GM19035 (cell line): Measurements from ENCODE around the gene PROC.
"Not testable (repeated sequence)": the region's sequence is repeated elsewhere in the genome, so short reads cannot be mapped to it uniquely, and the experiment has no call there.

Experiments used
- ATAC-seq: cut with Tn5 transposase; IDR thresholded peaks from one replicate; pipeline ENCODE4 v1.9.1; 2021; ENCODE audit not compliant: unreplicated experiment

The PROC gene

GRCh38 chr2:127392828-127393578, 25.2 kb upstream of the PROC start:
- ATAC-seq: no peak

- no peak for ATAC-seq
These were observed 23.7 kb upstream of the PROC start for GRCh38 chr2:127394492-127394891.

- ATAC-seq: no peak
These were observed 20.5 kb upstream of the PROC start for GRCh38 chr2:127397568-127398238.

- ATAC-seq: peak; percentile 89
These were observed 20.0 kb upstream of the PROC start for GRCh38 chr2:127398239-127398590.

GRCh38 chr2:127400533-127400896, 17.7 kb upstream of the PROC start:
- ATAC-seq: no peak

GRCh38 chr2:127400897-127401756, 17.1 kb upstream of the PROC start:
- ATAC-seq: no peak

- no peak for ATAC-seq
These were observed 16.2 kb upstream of the PROC start for GRCh38 chr2:127401757-127402695.

- ATAC-seq: no peak
These were observed 14.8 kb upstream of the PROC start for GRCh38 chr2:127403460-127403859.

- no peak for ATAC-seq
These were observed 13.6 kb upstream of the PROC start for GRCh38 chr2:127404466-127405254.

- no peak for ATAC-seq
These were observed 13.0 kb upstream of the PROC start for GRCh38 chr2:127405255-127405610.

GRCh38 chr2:127406454-127406853, 11.8 kb upstream of the PROC start:
- no peak for ATAC-seq

- ATAC-seq: no peak
These were observed 11.1 kb upstream of the PROC start for GRCh38 chr2:127407091-127407490.

GRCh38 chr2:127407661-127408003, 10.6 kb upstream of the PROC start:
- ATAC-seq: no peak

- peak; percentile 73 for ATAC-seq
These were observed 10.0 kb upstream of the PROC start for GRCh38 chr2:127408004-127408806.

GRCh38 chr2:127408807-127409099, 9.5 kb upstream of the PROC start:
- ATAC-seq: no peak

- ATAC-seq: not testable (repeated sequence)
These were observed 8.5 kb upstream of the PROC start for GRCh38 chr2:127409716-127410115.

GRCh38 chr2:127410871-127411652, 7.2 kb upstream of the PROC start:
- peak; percentile 40 for ATAC-seq

- ATAC-seq: no peak
These were observed 6.4 kb upstream of the PROC start for GRCh38 chr2:127411653-127412369.
